Left cardiac atrium (tissue), 4 donors: ENCODE results near the gene OSBPL10. TPM values are rescaled to one million over a fixed set of nuclear protein-coding genes. Genes with fewer than 3 reads are reported as not detected.
A peak's percentile ranks its signal among the peaks of the same experiment; 100 is the strongest.

Source experiments
- ATAC-seq, 2 donors: fragments of 200-7000 bp; cut with Tn5 transposase; one replicate each; pipeline ENCODE4 v1.9.1; 2020; ENCODE audit warnings: mild to moderate bottlenecking in 2 of 2, moderate library complexity in 2 of 2
- DNase-seq: peaks from one replicate; pipeline ENCODE4 v3.0.0-alpha.2; 2020
- intact Hi-C, 2 donors: fragments of 100-400 bp; cut with DNase I; formaldehyde crosslinking; loops; one replicate each; pipeline versions ENCODE4 v1.14.1 to v1.15.1; 2022 to 2023
- total RNA-seq, 2 donors: library from RNA; stranded (reverse); fragmentation: NEBNext Ultra II Directional; extraction: Animal tissue kit (Norgen Biotek cat#: 25700); gene quantifications; one replicate each; pipeline ENCODE4 v1.2.1, GENCODE V29; 2021
- donor health status: DM: no; HTN: yes; CAD: no.
- donor health status: DM: no; HTN: yes; CAD: no; lungs with severe emphysema.
- donor health status: DM: yes; HTN: yes; CAD: no.
- donor health status: Dilated cardiomyopathy.

The OSBPL10 gene
- total RNA-seq, 2 donors from 2014 or later = 5.7 to 5.8 TPM

- DNase-seq (no peak), ATAC-seq (no peak)
- intact Hi-C loops = no loop called here
Measured at GRCh38 chr3:31903686-31904431, 77.2 kb downstream of the OSBPL10 start.

DNA sequence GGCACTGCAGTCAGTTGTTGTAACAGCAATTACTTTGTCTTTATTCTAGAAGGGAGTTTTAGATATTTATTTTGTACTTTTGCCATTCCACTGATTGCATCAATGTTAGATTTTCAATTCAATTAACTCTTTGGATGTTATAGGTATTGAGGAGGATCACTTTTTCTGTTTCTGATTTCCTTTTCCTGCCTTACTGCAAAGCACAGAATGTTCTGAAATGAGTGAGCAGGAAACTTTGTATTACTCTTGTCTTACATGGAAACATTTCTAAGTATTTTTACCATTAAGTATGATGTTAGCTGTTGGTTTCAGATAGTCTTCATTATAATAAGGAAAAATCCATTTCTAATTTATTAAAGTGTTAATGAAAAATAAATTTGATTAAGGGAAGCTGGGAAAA, 80.5 kb downstream of the OSBPL10 start:
- ATAC-seq (no peak), DNase-seq (no peak)
- intact Hi-C loops = no loop called here

DNA sequence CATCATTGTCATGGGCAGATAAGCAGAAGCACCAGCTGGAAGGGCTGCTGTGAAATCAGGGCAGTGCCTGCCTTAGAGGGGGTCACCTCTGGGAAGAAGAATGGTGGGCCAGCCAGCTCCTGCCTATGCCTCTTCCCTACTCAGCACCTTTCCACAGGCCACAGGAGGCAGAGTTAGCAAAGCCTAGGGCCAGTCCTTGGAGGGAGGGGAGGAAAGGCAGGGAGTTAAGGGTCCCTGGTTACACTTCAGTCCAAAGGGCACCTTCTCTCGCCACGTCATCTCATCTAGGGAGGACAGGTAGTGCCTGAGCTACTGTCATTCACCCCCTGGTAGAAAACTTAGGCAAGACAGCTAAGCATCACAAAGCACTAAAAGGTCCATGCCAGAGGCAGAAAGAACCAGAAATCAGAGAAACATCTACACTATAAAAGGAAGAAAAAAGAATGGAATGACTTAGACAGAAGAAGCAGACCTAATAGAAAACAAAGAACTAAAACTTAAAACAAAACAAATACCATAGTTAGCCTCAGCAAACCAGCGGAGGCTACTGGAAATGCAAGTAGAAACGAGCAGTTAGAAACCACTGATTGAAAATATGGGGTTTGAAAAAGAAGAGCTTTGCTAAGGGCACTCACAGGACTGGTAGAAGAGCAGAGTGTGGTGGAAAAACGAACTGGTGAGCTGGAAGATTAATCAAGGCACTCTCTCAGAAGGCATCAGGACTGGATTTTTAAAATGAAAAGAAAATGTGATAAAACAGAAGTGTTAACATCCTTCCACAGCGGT, 84.2 kb downstream of the OSBPL10 start:
- ATAC-seq = no peak

GRCh38 chr3:31896026-31896425, 85.0 kb downstream of the OSBPL10 start:
- intact Hi-C loops = no loop called here
- no peak for DNase-seq
- ATAC-seq = no peak

More for the DNA sequence above, 84.2 kb downstream of the OSBPL10 start:
- no peak for DNase-seq
- intact Hi-C loops = no loop called here

DNA sequence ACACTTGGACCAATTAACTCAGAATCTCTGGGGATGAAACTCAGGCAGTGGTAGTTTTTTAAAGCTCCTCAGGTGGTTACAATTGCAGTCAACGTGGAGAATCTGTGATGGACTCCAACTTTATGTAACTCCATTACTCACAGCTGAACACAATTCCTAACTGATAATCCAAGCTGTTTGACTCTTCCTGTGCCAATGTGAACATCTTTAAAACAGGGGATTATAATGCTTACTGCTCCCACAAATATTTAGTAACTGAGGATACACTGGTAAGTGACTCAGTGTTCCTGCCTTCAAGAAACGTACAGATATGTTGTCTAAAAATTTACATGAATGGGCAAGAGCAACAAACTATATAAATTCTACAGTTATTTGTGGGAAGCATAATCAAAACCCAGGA, 85.6 kb downstream of the OSBPL10 start:
- intact Hi-C loops = no loop called here
- DNase-seq (no peak), ATAC-seq (no peak)

DNA sequence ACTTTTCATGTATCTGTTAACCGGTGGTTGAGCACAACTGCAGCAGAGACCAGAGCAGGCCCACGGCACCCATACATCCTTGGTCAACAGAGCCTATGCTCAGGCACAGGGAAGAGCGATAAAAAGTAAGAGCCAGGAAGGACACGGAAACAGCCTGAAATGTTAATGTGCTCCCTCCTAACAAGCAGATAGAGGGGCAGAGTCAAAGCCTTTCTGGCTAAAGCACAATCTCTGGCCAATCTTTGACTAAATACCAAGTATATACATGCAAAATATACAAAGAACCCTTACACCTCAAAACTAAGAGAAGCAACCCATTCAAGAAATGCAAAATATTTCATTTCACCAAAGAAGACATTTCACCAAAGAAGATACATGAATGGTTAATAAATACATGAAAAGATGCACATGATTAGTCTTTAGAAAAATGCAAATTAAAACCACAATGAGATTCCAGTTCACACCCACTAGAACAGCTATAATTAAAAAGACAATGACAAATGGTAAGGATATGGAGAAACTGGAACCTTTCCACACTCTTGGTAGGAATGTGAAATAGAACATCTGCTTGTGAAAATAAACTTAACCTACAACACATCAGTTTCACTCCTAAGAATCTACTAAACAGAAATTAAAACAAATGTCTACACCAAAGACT, 88.0 kb downstream of the OSBPL10 start:
- intact Hi-C loops = no loop called here

GRCh38 chr3:31892500-31892899, 88.6 kb downstream of the OSBPL10 start:
- no peak for ATAC-seq
- DNase-seq = no peak
- intact Hi-C loops = no loop called here

More for the DNA sequence above, 88.0 kb downstream of the OSBPL10 start:
- ATAC-seq (no peak), DNase-seq (no peak)

GRCh38 chr3:31891876-31892455, 89.1 kb downstream of the OSBPL10 start:
- DNase-seq = no peak
- no peak for ATAC-seq
- intact Hi-C loops = no loop called here

DNA sequence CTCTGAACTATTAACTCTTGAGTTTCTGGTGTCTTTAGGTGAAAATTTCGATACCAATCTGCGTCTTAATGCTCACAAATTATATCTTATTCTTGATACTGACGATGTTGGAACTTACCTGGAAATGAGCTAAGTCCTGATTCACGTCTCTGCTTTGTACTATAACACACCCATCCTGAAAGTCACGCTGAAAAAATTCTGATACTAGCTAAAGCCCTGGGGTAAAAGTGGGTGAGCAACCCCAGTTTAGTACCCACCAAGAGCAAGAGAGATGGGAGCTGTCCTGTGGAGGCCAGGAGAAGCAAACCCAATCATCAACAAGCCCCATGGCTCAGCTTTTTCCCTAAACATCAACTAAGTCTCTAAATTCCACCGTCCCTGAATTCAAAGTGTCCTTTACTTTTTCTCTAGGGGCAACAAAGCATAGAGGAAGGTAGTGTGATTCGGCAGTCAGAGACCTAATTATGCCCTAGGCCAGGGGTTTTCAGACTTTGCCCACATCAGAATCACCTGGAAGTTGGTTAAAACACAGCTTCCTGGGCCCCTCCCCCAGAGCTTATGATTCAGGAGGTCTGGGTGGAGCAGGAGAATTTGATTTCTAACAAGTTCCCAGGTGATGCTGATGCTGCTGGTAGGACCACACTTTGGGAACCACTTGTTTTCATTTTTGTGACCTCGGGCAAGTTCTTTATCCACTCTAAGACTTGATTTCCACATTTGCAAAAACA, 90.2 kb downstream of the OSBPL10 start:
- no peak for DNase-seq
- ATAC-seq = no peak
- intact Hi-C loops = no loop called here

DNA sequence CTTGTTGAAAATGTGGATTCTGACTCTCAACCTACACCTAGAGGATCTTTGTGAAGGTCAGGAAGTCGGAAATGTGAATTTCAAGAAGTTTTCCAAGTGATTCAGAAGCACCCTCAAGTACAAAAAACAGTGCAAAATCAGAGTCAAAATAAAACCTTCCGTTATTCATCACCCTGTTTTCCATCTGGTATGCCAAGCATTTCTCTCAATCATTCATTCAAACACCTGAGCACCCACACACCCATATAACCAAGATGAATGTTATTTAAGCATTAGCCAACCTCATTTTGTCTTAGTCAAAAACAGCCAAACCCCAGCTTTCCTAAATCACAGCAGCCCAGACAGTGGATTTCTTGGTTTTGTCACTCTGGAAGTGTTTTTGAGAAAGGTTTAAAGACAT, 91.1 kb downstream of the OSBPL10 start:
- no peak for ATAC-seq
- no peak for DNase-seq
- intact Hi-C loops = no loop called here

DNA sequence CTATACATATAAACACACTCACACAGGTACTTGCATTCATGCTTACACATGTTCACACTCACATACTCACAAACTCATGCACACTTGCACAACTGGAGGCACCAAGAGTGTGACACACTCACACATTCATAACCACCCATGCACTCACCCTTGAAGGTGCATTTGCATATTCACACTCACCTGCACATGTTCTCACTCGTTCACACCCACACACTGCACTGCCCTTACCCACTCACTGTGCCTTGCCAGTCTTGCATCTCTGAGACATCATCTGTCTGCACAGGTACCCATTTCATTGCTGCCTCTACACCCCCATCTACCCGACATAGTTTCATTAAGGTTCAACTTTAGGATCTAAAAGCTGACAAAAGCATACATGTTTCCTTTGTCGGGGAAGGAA, 95.8 kb downstream of the OSBPL10 start:
- intact Hi-C loops = no loop called here
- DNase-seq = no peak
- no peak for ATAC-seq

- no peak for ATAC-seq
- DNase-seq = no peak
- intact Hi-C loops = no loop called here
Measured at GRCh38 chr3:31884251-31884650, 96.8 kb downstream of the OSBPL10 start.

DNA sequence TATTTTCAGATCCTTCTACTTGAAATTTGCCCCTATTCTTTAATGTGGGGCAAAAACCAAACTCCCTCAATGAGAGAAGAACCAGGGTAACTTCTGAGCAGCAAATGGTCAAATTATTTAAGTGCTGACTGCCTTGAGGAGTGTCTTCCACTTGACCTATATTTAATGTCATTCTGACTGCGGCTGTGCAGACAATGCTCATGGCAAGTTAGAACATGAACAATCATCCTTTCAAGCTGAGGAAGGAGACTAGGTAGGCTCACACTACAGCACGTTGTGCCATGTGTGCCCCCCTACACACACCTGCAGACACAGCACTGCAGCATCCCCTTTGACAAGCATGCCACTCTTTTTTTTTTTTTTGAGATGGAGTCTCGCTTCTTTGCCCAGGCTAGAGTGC, 98.2 kb downstream of the OSBPL10 start:
- intact Hi-C loops = no loop called here
- no peak for ATAC-seq
- DNase-seq = no peak

DNA sequence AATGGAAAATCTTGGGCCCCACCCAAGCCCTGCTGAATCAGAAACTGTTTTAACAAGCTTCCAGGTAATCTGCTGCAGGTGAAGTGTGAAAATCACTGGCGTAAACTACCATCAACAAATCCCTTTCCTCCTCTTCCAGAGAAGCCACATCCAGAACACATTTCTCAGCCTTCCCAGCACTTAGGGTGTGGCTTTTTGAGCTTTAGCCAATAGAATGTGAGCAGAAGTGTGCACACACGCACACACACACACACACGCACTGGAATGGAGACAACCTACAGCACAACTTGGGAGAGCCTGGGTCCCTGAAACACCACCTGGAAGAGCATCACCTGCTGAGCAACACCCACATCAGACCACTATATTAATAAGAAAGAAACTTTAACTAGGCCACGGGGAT, 98.6 kb downstream of the OSBPL10 start:
- ATAC-seq (no peak), DNase-seq (no peak)
- intact Hi-C loops = no loop called here

DNA sequence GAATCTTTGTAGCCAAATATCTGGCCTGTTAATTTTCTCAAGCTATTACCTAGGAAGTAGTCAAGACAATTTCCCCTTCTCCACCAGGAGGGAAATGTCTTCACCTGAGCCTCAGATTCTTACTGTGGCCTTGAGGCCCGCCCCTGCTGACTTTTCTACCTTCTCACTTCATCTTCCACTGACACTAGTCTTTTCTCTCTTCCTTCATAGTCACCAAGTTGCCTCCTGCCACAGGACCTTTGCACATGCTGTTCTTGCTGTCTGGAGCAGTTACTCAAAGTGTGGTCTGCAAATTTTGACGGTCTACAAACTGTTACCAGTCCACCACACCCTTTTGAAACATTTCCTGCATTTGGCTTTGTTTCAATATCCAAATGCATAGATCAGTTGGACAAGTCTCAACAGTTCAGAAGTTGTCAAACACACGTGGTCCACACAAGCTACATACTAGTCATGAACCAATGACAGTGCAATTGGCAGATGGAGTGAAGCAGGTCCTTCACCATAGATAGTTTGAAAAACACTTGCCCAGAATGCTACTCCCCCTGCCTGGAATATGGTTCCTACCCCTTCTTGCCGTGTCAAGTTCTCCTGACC, 100.5 kb downstream of the OSBPL10 start:
- DNase-seq = no peak
- ATAC-seq = no peak
- intact Hi-C loops = no loop called here

DNA sequence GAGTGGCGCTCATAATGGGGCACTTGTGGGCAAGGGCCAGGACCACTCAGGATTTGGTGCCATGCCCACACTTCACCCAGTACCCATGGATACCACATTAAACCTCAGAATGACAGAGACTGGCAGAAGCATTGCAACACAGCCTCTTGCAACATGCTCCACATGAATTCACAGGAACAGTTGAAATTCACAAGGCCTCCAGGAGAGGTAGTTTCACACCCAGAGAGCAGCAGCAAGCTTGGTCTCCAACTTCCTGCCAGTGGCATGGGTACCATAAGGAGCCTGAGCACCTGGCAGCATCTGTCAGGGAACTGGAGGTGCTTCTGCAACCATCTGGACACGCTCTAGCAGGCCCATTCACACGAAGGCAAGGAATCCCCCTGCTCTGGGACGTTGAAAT, 101.0 kb downstream of the OSBPL10 start:
- DNase-seq = no peak
- peak in 1 of 2 donors; percentile 70 for ATAC-seq
- intact Hi-C loops = no loop called here

DNA sequence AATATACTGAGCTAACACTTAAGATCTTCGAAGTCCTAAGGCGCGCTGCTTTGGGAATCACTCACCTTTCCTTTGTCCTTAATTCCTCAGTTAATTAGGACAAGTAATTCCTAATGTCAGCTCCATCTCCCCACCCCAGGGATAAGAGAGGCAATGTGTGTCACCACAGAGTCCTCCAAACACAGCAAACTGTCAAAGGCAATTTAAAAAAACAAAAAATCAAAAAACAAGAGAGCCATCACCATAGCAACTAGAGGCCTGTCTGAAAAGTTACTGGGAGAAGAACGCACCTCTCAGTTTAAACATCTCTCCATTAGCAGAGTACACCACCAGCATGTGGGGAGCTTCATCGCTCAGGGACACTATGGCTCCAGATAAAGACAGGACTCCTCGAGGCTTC, 101.7 kb downstream of the OSBPL10 start:
- intact Hi-C loops = no loop called here
- DNase-seq (no peak), ATAC-seq (no peak)

DNA sequence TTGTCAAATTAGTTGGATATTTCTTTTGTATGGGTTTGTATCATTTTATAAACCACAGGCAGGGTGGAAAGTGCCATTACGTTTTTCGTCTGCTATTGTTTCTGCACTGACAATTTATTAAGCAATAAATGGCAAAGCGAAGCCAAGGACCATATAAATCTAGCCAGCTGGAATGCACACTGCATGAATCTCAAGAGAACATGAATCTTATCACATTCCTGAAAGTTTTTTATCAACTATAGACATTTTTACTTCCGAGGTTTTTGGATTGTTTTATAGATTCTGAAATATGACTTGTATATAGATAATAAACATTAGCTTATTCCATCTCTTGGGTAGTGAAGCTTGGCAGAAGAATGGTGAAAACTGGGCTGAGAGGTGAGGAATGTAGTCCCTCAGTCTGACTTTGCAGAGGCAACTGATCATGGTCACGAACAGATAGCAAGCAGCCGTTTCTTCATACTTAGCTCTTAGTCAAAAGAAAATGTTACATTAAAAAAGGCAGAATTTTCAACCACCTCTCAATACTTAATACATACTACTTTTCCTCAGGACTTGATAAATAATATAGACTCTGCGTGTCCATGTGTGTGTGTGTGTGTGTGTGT, 102.7 kb downstream of the OSBPL10 start:
- DNase-seq = no peak
- intact Hi-C loops = no loop called here
- ATAC-seq = peak; percentile 15 to 48
